Psoas muscle (tissue), 8 donors: ENCODE data around the gene NTRK3. TPM values are rescaled to one million over a fixed set of nuclear protein-coding genes. Genes with fewer than 3 reads are reported as not detected.

Experiments
- ATAC-seq, 4 donors: fragments of 200-7000 bp; cut with Tn5 transposase; one replicate each; pipeline ENCODE4 v1.9.1; 2020; ENCODE audit warnings: moderate library complexity in 3 of 4, mild to moderate bottlenecking in 2 of 4
- DNase-seq, 2 donors: peaks; one replicate each; pipeline ENCODE4 v3.0.0-alpha.2; 2020
- H3K27ac ChIP-seq: fragments of 200-600 bp; one replicate; pipeline ENCODE4 v1.8.0; 2022
- H3K27me3 ChIP-seq, 3 donors: fragments of 200-600 bp in 1 of 3; one replicate each; pipeline versions ENCODE4 v1.6.1 to v1.8.0; 2013 to 2022; ENCODE audit warnings: low read length in 2 of 3, mild to moderate bottlenecking in 2 of 3, moderate library complexity in 1 of 3; ENCODE audit not compliant: insufficient read depth in 3 of 3
- H3K36me3 ChIP-seq, 2 donors: fragments of 200-600 bp in 1 of 2; one replicate each; pipeline versions ENCODE4 v1.6.1 to v1.8.0; 2013 to 2022; ENCODE audit warnings: low read depth in 1 of 2, mild to moderate bottlenecking in 1 of 2, moderate library complexity in 1 of 2; ENCODE audit not compliant: insufficient read depth in 1 of 2
- H3K4me1 ChIP-seq: fragments of 200-600 bp; one replicate; pipeline ENCODE4 v1.8.0; 2022
- H3K4me3 ChIP-seq: fragments of 200-600 bp; one replicate; pipeline ENCODE4 v1.8.0; 2022; ENCODE audit warnings: mild to moderate bottlenecking
- H3K9me3 ChIP-seq: fragments of 200-600 bp; one replicate; pipeline ENCODE4 v1.8.0; 2022
- CTCF ChIP-seq: fragments of 200-600 bp; IDR thresholded peaks from one replicate; pipeline ENCODE4 v1.8.0; 2022; ENCODE audit warnings: antibody characterized with exemption
- WGBS, 3 donors: extraction: QIAGEN DNeasy Blood & Tissue Kit; methylation state at CpG; one replicate each; pipeline versions ENCODE4 v1.1.6 to v1.1.7; 2013; 5-methylcytosine and 5-hydroxymethylcytosine counted together
- intact Hi-C, 2 donors: fragments of 100-400 bp; cut with DNase I; formaldehyde crosslinking; loops; one replicate each; pipeline versions ENCODE4 v1.11.0 to v1.14.2; 2022
- polyA plus RNA-seq, 3 donors: library from polyadenylated mRNA; stranded (reverse); fragments of 200-250 nt; gene quantifications; one replicate each; pipeline ENCODE4 v1.2.3, GENCODE V29; 2013
- total RNA-seq, 4 donors: library from RNA; stranded (reverse); fragmentation: NEBNext Ultra II Directional in 2 of 4; extraction: Animal tissue kit (Norgen Biotek cat#: 25700) in 2 of 4; gene quantifications; one replicate each; pipeline versions ENCODE4 v1.2.1 to v1.2.4, GENCODE V29; 2021 to 2023
- donor health status: healthy with polysubstance abuse.
- donor health status: DM: no; HTN: no; CAD: no; lungs with moderate emphysema.
- donor health status: Bipolar disorder and iron deficiency.
- donor health status: healthy.
- donor health status: DM: yes; HTN: yes; CAD: no.
- donor health status: DM: no; HTN: no; CAD: no.
- donor health status: DM: no; HTN: no; CAD: no.
- donor health status: DM: yes; HTN: yes; CAD: no.

NTRK3 gene
- total and polyA plus RNA-seq, 7 donors: 0.17 to 1.7 (median 0.57) TPM

GRCh38 chr15:87887177-87887576 is 369.4 kb downstream of the NTRK3 start:
- Histone ChIP-seq H3K4me1 (no peaks in the 10 kb centered on the region), H3K27me3 (no peaks in the 10 kb centered on the region), H3K27ac (no peak overlapping the region), H3K36me3 (no peaks in the 10 kb centered on the region), H3K9me3 (peaks cover 6% of the 10 kb centered on the region), H3K4me3 (no peak overlapping the region)
- no peak for DNase-seq
- WGBS, 3 donors: 70 to 88% (median 75%) methylated on average over 1 of the region's 1 CpG
- intact Hi-C loops: no loop called here
- TF ChIP-seq CTCF: no peak
- ATAC-seq: no peak

- WGBS, 3 donors: 84 to 95% (median 88%) methylated on average over 1 of the region's 1 CpG
- no peaks in the 10 kb centered on the region for H3K27me3 ChIP-seq
- no peak overlapping the region for H3K4me3 ChIP-seq
- ATAC-seq: no peak
- H3K9me3 ChIP-seq: peaks cover 6% of the 10 kb centered on the region
- H3K4me1 ChIP-seq: no peaks in the 10 kb centered on the region
- no peak overlapping the region for H3K27ac ChIP-seq
- intact Hi-C loops: no loop called here
- TF ChIP-seq CTCF: no peak
- H3K36me3 ChIP-seq: no peaks in the 10 kb centered on the region
- DNase-seq: no peak
Observed at GRCh38 chr15:87881026-87881425, 375.5 kb downstream of the NTRK3 start.

GRCh38 chr15:87877822-87878542 is 378.6 kb downstream of the NTRK3 start:
- Histone ChIP-seq H3K9me3 (no peaks in the 10 kb centered on the region), H3K4me3 (no peak overlapping the region), H3K27me3 (no peaks in the 10 kb centered on the region), H3K4me1 (no peaks in the 10 kb centered on the region), H3K36me3 (no peaks in the 10 kb centered on the region), H3K27ac (no peak overlapping the region)
- TF ChIP-seq CTCF: no peak
- DNase-seq (no peak), ATAC-seq (no peak)
- 84 to 89% (median 86%) methylated on average over 5 of the region's 5 CpGs for WGBS, 3 donors
- intact Hi-C loops: loop anchor here in 1 of 2 donors (10.0 kb wide), 1 partner anchor 367 kb away; no protein-coding TSS in a partner anchor

- H3K27ac ChIP-seq: no peak overlapping the region
- intact Hi-C loops: loop anchor here in 1 of 2 donors (10.0 kb wide), 1 partner anchor 368 kb away; no protein-coding TSS in a partner anchor
- no peaks in the 10 kb centered on the region for H3K27me3 ChIP-seq
- H3K4me3 ChIP-seq: no peak overlapping the region
- no peaks in the 10 kb centered on the region for H3K4me1 ChIP-seq
- H3K36me3 ChIP-seq: no peaks in the 10 kb centered on the region
- no peaks in the 10 kb centered on the region for H3K9me3 ChIP-seq
- 87 to 92% (median 89%) methylated on average over 4 of the region's 4 CpGs for WGBS, 3 donors
- no peak for ATAC-seq
- no peak for DNase-seq
- no peak for TF ChIP-seq CTCF
Observed at GRCh38 chr15:87877114-87877810, 379.3 kb downstream of the NTRK3 start.
